ENCODE measurements around the gene AFF3. TPM values are rescaled to one million over a fixed set of nuclear protein-coding genes. Genes with fewer than 3 reads are reported as not detected.

Gene AFF3
- total and polyA plus RNA-seq, 10 of the 15 experiments (the other 5 are each of a cell fraction or from before 2014, with no cell fraction given) = 0.26 to 5.5 (median 3.0) TPM

DNA sequence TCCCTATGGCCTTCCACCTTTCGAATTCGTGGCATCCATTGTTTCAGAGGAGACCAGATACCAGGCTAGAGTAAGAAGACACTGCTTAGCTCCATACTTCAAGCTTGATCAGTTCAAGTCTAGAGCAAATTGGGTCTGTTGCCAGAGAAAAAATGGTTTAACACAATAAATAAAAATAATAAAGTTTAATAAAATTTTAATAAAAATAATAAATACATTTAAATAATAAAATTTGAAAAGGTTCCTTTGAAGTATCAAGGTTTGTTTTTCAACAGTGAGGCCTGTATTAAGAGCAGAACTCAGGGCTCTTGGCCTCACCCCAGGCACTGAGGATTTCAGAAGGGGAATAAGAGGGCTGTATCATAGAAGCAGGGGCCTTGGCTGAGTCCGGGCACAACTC, 547.0 kb downstream of the AFF3 start:
- BruUV-seq (replicated peaks) = no TSS peak
- intact Hi-C loops (cut with micrococcal nuclease; ENCODE audit: unreplicated experiment) (no loop called here), in situ Hi-C loops (cut with MboI) (no loop called here)
- Histone ChIP-seq H3K36me3 (ENCODE audit: control insufficient read depth in 2 of 2, insufficient read depth in 2 of 2, low read length in 1 of 2) (no peaks in the 10 kb centered on the region), H3K79me2 (ENCODE audit: control insufficient read depth, insufficient read depth, low read length) (no peaks in the 10 kb centered on the region), H4K20me1 (ENCODE audit: control insufficient read depth, insufficient read depth) (no peaks in the 10 kb centered on the region), H3K4me1 (ENCODE audit: control insufficient read depth, insufficient read depth, low read length) (no peaks in the 10 kb centered on the region), H3K9ac (ENCODE audit: control insufficient read depth, insufficient read depth, low read length) (no peak overlapping the region), H2AFZ (ENCODE audit: control insufficient read depth, low read depth, low read length) (no peak overlapping the region), H3K27me3 (replicated peaks in 1 of 2; ENCODE audit: control insufficient read depth in 2 of 2, insufficient read depth in 2 of 2, low read length in 1 of 2) (no peaks in the 10 kb centered on the region), H3K4me2 (ENCODE audit: control insufficient read depth, insufficient read depth) (no peak overlapping the region), H3K27ac (ENCODE audit: control insufficient read depth, insufficient read depth) (no peak overlapping the region), H3K4me3 (no peak overlapping the region), H3K9me3 (replicated peaks; ENCODE audit: control insufficient read depth, insufficient read depth, low read length) (no peaks in the 10 kb centered on the region)
- WGBS (ENCODE audit: insufficient coverage, insufficient replicate concordance, low lambda C conversion rate, missing lambda C conversion rate) = 33% methylated on average over 3 of the region's 3 CpGs
- no peak for TF ChIP-seq PKNOX1 (IDR thresholded peaks at IDR 0.05)
- TF ChIP-seq ATF7 (IDR thresholded peaks at IDR 0.05; ENCODE audit: low read depth) = no peak
- TF ChIP-seq ZNF384 (IDR thresholded peaks at IDR 0.05; ENCODE audit: borderline replicate concordance, low read depth, low read length) = no peak
- TF ChIP-seq SMAD1 (IDR thresholded peaks at IDR 0.05; ENCODE audit: low read depth, partially characterized antibody) = no peak
- TF ChIP-seq NFXL1 (IDR thresholded peaks at IDR 0.05; ENCODE audit: borderline replicate concordance) = no peak
- no peak for TF ChIP-seq MTA2 (IDR thresholded peaks at IDR 0.05; ENCODE audit: low read depth)
- no peak for TF ChIP-seq YBX1 (IDR thresholded peaks at IDR 0.05)
- TF ChIP-seq SUPT20H (IDR thresholded peaks at IDR 0.05; ENCODE audit: borderline replicate concordance, control insufficient read depth, low read depth, low read length) = no peak
- TF ChIP-seq, protein P1, sequence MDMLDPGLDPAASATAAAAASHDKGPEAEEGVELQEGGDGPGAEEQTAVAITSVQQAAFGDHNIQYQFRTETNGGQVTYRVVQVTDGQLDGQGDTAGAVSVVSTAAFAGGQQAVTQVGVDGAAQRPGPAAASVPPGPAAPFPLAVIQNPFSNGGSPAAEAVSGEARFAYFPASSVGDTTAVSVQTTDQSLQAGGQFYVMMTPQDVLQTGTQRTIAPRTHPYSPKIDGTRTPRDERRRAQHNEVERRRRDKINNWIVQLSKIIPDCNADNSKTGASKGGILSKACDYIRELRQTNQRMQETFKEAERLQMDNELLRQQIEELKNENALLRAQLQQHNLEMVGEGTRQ (IDR thresholded peaks at IDR 0.05; ENCODE audit: borderline replicate concordance, low read depth, low read length) = no peak
- no peak for TF ChIP-seq MTA3 (IDR thresholded peaks at IDR 0.05; ENCODE audit: borderline replicate concordance, low read length)
- no peak for TF ChIP-seq NRF1 (conservative IDR thresholded peaks at IDR 0.05; ENCODE audit: low read depth, low read length)
- TF ChIP-seq RB1 (IDR thresholded peaks at IDR 0.05; ENCODE audit: borderline replicate concordance) = no peak
- no peak for TF ChIP-seq NR2F1 (conservative IDR thresholded peaks at IDR 0.05)
- no peak for TF ChIP-seq HDGF (IDR thresholded peaks at IDR 0.05)
- no peak for TF ChIP-seq SRF (IDR thresholded peaks at IDR 0.05; ENCODE audit: low read depth in 2 of 2, low read length in 2 of 2)
- TF ChIP-seq, protein P2, sequence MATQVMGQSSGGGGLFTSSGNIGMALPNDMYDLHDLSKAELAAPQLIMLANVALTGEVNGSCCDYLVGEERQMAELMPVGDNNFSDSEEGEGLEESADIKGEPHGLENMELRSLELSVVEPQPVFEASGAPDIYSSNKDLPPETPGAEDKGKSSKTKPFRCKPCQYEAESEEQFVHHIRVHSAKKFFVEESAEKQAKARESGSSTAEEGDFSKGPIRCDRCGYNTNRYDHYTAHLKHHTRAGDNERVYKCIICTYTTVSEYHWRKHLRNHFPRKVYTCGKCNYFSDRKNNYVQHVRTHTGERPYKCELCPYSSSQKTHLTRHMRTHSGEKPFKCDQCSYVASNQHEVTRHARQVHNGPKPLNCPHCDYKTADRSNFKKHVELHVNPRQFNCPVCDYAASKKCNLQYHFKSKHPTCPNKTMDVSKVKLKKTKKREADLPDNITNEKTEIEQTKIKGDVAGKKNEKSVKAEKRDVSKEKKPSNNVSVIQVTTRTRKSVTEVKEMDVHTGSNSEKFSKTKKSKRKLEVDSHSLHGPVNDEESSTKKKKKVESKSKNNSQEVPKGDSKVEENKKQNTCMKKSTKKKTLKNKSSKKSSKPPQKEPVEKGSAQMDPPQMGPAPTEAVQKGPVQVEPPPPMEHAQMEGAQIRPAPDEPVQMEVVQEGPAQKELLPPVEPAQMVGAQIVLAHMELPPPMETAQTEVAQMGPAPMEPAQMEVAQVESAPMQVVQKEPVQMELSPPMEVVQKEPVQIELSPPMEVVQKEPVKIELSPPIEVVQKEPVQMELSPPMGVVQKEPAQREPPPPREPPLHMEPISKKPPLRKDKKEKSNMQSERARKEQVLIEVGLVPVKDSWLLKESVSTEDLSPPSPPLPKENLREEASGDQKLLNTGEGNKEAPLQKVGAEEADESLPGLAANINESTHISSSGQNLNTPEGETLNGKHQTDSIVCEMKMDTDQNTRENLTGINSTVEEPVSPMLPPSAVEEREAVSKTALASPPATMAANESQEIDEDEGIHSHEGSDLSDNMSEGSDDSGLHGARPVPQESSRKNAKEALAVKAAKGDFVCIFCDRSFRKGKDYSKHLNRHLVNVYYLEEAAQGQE (IDR thresholded peaks at IDR 0.05; ENCODE audit: low read depth, low read length) = no peak
- SMC1A ChIA-PET (ENCODE audit: uncharacterized antibody, unreplicated experiment) = no interaction called here
- ATAC-seq (no peak), DNase-seq (ENCODE audit: low read depth, low spot score) (no peak), FAIRE-seq (no peak)
- RAD21 ChIA-PET (ENCODE audit: unreplicated experiment) = no interaction called here
- POLR2A ChIA-PET = no interaction called here
- CTCF ChIA-PET = no interaction called here

Measured in GM12878 (cell line).